GM21737 (cell line): ENCODE measurements around the gene LRMDA.

Experiments used
- ATAC-seq: cut with Tn5 transposase; IDR thresholded peaks from one replicate; pipeline ENCODE4 v1.9.1; 2021; ENCODE audit warnings: mild to moderate bottlenecking, moderate library complexity; ENCODE audit not compliant: unreplicated experiment

The LRMDA gene

GRCh38 chr10:76086761-76087639 lies 655.6 kb downstream of the LRMDA start:
- no peak for ATAC-seq

GRCh38 chr10:76088008-76088407 lies 656.6 kb downstream of the LRMDA start:
- no peak for ATAC-seq

DNA sequence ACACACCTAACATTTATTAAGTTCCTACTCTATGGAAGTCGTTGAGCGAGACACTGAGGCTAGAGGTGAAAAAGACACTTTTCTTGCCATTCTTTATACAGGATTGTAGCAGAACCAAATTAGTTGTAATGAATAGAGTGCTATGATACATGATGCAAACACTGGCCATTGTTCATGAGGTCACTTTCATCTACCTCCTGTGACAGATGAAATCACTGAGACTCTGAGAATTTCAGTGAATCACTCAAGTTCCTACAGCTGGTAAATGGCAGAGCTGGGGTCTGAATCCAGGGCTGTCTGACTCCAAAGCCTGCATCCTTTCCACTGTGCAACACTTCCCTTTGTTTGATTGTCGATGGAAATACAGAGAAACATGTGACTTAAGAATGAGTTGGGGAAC lies 657.6 kb downstream of the LRMDA start:
- ATAC-seq: no peak

GRCh38 chr10:76089556-76090180 lies 658.2 kb downstream of the LRMDA start:
- ATAC-seq: no peak

DNA sequence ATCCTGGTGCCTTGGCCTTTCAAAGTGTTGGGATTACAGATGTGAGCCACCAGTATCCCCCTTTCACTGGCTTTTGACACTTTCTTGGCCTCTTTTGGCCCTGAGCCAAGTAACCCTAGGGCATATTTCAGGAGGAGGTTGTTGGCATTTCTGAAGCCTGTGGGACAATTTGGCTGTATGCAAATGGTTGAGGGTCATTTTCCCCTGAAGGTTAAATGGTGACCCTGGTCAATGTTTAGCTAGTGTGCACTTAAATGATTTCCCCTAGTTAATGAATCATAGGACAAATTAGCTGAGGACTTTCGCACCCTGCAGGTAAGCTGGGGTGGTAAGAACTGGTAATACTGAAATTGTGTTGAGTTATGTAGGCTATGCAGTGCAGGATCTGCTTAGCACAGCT lies 660.5 kb downstream of the LRMDA start:
- ATAC-seq: no peak

GRCh38 chr10:76106611-76107010 lies 675.2 kb downstream of the LRMDA start:
- ATAC-seq: no peak

DNA sequence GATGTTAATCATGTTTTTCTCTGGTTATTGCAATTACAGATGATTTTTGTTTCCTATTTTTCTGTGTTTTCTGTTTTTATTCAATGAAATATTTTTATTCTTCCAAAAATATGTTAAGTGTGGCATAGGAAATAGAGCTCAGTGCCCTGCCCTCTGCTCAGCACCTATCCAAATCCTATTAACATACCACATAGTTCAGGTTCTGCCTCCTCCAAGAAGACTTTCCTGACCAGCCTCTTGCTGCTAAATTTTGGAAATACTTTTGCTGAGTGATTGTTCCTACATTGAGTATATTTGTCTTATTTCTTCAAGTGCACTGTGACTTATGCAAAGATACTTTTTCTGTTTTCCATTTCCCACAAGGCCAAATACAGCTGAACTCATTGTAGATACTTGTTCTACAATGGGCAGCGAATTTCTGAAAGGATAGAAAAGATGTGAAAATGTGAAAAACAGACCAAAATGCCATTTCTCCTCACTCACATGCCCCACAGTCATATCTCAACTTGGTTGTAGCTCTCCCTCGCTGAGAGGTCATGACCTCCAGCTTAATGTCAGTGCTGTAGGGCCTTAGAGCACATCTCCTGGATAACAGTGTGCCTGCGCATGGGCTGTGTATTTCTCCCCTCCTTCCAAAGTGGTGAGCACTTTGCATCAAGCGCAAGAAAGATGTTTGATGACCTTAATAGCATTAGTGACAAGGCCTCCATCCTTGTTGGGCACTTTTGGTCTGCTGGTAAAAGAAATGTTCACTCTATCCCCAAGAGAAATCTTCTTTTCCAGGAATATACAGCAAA lies 677.3 kb downstream of the LRMDA start:
- ATAC-seq: no peak

GRCh38 chr10:76111404-76111803 lies 680.0 kb downstream of the LRMDA start:
- no peak for ATAC-seq

DNA sequence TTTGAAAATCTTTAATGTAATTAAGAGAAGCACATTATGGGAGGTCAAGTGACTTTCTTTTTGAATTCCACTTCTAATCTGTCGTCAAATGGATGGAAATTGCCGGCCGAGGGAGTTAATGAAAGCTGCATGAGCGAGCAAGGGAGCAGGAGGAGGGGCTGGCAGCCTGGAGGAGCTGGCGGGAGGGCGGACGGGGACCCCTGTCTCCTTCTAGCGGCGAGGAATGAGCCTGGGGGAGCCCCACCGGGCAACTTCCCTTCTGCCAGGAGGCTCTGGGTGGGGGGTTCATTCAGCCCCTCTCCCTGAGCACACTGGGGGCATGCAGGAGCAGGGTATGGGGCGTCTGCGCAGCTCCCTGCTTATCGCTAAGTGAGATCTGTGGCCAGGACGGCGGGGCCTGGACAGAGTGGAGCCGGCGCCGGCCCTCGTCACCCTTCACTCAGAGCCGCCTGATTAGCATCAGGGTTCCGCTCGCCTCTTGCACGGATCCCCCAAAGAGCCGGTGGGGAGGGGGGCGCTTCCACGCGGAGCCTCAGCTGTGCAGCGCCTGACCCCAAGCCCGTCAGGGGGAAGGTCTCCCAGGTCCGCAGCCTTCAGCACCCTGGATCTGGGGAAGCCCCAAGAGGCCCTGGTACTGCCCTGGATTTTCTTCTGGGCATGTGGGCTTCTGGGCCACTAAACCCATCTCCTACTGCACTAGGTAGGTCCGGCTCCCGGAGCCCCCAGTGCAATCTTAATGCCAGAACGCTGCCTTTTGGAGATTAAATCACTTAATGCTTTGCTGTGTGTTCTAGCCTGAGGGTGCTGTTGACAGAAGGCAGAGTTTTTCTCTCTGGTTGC lies 680.8 kb downstream of the LRMDA start:
- no peak for ATAC-seq

GRCh38 chr10:76112826-76113150 lies 681.4 kb downstream of the LRMDA start:
- ATAC-seq: no peak

GRCh38 chr10:76113952-76114351 lies 682.5 kb downstream of the LRMDA start:
- no peak for ATAC-seq

GRCh38 chr10:76114581-76115001 lies 683.2 kb downstream of the LRMDA start:
- no peak for ATAC-seq

GRCh38 chr10:76115131-76115470 lies 683.7 kb downstream of the LRMDA start:
- no peak for ATAC-seq

- ATAC-seq: no peak
Measured at GRCh38 chr10:76115471-76116155, 684.2 kb downstream of the LRMDA start.

DNA sequence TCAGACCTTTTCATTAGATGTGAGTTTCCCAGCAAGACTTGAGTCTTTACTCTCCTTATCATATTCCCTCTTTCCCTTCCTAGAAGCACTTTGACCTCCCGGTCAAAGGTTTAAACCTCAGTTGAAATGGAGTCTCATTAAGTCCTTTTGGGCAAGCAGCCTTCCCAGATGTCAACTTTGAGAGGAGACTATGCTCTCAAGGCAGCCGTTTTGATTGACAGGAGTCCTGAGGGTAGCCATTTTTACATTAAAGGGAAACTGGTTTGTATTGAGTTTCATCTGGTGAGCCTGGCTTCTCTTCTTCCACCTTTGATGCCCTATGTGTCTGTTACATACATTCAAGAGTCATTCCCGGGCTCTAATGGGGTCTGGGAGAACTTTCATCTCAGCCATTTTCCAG lies 685.1 kb downstream of the LRMDA start:
- ATAC-seq: no peak

- ATAC-seq: no peak
Measured at GRCh38 chr10:76117949-76118348, 686.5 kb downstream of the LRMDA start.

DNA sequence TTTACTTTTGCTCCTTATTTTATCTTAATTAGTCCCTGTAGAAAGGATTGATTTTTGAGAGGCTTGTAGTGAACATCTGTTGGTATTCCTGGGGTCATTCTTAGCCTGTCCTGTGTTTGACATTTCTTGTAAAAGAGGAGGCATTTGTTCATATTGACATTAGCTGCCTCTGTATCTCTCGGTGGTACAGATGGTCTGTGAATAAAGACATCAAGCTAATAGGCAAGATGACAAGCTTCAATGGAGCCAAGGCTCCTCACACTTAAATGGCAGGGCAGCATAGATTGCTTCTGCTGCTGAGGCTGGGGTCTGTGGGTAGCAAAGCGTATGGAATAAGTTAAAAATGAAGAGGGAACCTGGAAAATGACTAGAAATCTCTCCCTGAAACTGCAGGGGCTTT lies 687.6 kb downstream of the LRMDA start:
- ATAC-seq: no peak

GRCh38 chr10:76119515-76119914 lies 688.1 kb downstream of the LRMDA start:
- ATAC-seq: no peak

GRCh38 chr10:76122056-76122455 lies 690.6 kb downstream of the LRMDA start:
- ATAC-seq: no peak

DNA sequence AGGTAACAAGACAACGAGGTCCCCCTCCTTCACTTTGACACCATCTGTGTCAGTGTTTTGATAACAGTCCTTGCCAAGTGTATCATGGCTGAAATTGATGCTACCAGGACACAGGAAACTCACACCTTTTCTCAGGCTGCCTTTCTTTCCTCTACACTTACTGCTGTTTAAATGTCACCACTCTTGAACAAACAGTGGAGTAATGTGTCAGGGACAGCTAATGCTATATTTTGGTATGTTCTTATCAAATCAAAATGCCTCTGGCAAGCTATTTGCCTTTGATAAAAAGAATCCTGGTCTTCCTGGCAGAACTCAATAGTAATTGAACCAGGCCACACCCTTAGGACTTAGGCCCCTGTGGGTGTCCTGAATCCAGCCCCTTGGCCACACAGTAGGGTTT lies 692.9 kb downstream of the LRMDA start:
- ATAC-seq: no peak
